Embryonic facial prominence (tissue), 1 donor: Measurements from ENCODE around the gene ZNF689.
A peak's percentile ranks its signal among the peaks of the same experiment; 100 is the strongest.
"Not testable (repeated sequence)": the region's sequence is repeated elsewhere in the genome, so short reads cannot be mapped to it uniquely, and the experiment has no call there.

Experiments used
- DNase-seq: peaks from one replicate; pipeline ENCODE4 v3.0.0-alpha.2; 2016; ENCODE audit errors: extremely low spot score

The ZNF689 gene

DNA sequence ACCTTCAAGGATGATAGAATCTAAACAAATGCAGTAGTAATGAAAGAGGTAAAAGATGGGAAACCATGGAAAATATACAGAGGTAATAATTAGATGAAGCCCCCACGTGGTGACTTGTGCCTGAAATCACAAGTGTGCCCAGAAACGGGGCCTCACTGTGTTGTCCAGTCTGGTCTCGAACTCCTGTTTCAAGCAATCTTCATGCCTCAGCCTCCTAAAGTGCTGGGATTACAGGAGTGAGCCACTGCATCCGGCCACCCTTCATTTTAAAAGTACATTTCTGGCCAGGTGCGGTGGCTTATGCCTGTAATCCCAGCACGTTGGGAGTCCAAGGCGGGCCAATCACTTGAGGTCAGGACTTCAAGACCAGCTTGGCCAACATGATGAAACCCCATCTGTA lies 26.4 kb upstream of the ZNF689 start:
- DNase-seq = no peak

DNA sequence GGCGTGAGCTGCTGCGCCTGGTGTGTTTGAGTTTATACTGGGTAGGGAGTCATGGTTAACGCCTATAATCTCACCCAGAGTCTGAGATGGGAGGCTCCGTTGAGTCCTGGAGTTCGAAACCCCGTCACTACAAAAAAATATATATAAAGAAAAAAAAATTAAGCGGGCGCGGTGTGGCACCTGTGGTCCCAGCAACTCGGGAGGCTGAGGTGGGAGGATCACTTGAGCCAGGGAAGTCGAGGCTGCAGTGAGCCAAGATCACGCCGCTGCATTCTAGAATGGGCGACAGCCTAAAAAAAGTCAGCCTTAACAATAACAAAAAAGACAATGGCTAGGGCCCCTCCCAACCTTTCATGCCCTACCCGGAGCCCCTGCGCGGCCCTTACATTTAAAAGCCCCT lies 23.3 kb upstream of the ZNF689 start:
- DNase-seq = no peak

DNA sequence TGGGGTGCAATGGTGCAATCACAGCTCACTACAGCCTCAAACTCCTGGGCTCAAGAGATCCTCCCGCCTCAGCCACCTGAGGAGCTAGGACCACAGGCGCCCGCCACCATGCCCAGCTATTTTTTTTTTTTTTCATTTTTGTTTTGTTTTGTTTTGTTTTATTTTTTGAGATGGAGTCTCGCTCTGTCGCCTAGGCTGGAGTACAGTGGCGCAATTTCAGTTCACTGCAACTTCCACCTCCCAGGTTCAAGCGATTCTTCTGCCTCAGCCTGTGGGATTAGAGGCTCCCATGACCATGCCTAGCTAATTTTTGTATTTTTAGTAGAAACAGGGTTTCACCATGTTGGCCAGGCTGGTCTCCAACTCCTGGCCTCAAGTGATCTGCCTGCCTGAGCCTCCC lies 22.3 kb upstream of the ZNF689 start:
- DNase-seq = not testable (repeated sequence)

DNA sequence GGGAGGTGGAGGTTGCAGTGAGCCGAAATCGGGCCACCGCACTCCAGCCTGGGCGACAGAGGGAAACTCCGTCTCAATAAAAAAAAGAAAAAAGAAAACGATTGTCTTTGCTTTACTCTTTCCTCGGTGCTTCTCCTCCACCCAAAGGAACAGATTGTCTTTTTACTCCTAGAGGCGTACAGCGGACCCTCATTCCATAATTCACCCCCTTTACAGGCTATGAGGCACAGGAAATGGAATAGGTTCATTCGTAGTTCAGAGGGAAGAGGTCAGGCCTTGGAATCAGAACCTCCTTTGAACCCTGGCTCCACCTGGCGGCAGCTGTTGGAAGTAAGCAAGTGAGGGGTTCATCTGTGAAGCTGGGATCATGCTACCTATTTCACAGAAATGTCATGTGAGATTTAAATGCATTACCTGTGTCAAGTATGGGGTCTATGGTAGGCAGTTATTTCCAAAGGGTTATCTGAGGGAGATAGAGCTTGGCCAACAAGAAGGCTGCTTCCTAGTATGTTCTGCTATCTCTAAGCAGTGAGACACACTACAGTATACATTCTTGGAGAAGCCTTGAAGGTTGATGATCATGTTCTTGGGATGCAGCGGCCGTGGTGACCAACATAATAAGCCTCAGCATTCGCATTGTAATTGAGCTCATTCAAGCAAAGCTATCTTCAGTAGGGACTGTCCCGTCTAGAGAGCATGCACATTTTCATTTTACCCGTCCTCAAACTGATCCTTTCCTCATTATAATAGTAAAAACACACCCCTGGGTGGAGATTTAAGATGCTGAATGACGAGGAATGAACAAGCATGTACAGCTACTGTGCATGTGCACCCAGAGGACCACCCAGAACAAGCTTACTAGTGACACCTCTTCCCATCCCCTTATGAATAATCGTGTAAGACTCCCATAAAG lies 18.7 kb upstream of the ZNF689 start:
- DNase-seq = peak; percentile 45

DNA sequence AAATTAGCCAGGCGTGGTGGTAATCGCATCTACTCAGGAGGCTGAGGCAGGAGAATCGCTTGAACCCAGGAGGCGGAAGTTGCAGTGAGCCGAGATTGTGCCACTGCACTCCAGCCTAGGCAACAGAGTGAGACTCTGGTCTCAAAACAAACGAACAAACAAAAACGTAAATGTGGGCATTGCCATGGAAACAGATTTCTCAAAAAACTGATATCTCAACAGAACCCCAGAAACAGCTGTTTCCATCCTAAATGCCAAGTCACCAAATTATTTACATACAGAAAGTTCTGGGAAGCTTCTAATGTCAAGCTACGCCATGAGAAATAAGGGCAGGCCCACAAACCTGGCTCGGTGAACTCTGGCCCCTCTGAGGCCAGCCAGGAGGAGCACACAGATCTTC lies 16.0 kb upstream of the ZNF689 start:
- DNase-seq = no peak

DNA sequence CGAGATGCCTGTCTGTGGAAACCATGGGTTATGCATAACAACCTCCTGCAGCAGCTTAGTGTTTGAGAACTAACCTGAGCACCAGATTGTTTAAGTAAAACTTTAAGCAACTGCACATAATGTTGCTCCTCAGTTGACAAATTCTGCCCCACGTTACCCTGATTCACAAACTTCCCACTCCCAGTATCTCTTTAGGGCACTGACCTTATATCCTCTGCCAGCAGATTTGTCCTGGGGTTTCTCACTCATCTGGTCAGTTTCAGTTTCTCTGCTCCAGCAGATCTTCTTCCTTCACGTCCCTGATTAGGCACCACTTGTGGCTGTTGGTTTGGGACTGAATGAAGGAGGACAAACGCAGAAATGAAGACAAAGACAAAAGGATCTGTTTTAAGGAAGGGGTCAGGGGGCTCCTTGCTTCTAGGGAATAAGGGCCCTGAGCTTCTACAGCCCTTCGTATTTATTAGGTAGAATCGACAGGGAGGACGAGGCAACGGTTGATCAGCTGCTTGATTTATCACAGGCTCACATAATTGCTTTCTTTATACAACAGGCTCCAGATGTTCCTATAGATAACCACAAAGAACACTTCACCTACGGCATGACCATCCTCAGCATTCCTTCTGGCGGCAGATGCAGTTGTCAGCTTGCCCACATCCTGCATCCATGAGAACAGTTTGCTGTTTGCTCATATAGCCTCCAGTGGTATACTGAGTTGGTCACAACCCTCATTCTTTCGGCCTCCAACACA lies 13.5 kb upstream of the ZNF689 start:
- DNase-seq = no peak

DNA sequence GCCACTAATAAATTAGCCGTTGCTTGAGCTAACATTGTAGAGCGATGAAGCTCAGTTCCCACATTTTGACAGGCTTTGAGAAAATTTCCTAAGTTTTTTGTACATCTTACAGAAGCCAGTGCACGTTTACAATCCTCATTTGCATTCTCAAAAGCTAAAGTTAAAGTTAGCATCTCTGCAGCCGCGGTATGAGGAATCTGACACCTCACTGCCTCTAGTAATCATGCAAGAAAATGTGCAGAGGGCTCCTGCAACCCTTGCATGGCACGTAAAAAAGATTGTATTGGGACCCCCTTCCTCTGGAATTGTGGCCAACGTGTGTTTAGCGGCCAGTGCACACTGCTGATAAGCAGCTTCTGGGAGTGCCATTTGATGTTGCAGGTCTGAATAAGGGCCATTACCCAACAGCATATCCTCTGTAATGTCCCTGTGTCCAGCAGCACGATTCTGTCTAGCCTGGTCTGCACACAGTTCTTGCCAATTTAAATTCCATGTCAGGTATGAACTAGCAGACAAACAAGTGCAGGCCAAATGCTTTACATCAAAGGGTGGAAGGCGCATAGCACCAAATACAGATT lies 12.4 kb upstream of the ZNF689 start:
- DNase-seq = no peak

DNA sequence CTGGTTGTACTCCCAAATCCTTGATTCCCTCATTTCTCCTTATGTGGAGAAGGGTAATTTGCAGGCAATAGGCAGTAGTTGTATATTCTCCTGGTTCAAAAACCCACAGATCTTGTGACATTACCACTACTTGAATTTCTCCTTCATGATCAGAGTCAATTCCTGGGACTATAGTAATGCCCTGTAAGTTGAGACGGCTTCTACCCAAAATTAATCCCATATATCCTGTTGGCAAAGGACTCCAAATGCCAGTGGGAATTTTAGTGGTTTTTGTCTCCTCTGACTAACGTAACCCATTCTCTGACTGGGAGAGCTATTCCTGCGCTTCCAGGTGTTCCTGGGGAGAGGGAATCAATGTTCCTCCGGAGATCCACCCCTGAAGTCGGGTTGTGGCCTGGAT lies 11.6 kb upstream of the ZNF689 start:
- DNase-seq = no peak

DNA sequence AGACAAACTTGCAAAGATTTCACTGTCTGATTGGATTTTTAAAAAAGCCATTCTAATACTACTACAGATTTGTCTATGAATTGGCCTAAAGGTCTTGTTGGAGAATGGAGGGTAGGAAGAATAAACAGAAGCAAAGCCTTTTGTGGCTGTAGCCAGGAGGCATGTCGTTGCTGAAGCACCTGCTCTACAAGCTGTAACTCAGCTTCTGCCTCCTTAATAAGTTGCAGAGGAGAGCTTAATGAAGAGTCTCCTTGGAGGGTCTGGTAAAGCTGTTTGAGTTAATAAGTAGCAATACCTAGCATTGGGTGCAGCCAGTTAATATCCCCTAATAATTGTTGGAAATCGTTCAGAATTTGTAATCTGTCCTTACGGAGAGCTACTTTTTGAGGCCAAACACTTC lies 10.0 kb upstream of the ZNF689 start:
- no peak for DNase-seq

DNA sequence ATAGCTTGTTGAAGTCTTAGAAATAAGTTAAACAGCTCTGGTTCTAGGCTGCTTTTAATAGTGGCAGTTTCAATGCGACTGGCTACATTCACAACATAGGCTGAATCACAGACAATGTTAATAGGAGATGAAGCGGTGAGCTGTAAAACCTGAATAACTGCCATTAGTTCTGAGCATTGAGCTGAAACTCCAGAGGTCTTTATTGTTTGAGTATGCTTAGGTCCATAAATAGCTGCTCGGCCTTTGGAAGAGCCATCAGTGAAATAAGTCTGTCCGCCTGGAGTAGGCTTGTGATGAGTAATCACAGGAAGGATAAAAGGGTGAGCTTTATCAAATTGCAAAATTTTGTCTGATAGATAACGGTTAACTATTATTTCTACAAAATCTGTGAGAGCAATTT lies 9.4 kb upstream of the ZNF689 start:
- no peak for DNase-seq

DNA sequence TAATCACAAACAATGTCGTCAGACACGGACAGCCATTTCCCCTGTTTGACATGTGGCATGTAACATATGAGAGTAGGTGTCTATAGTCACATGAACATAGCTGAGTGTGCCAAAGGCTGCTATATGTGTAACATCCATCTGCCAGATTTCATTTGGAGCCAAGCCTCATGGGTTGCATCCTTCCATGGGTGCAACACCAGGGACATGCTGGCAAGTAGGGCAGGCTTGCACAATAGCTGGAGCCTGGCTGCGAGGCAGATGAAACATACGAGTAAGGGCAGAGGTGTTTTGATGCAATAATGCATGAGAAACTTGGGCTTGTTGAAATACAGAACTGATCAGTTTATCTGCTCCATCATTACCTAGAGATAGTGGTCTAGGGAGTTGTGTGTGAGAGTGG lies 9.0 kb upstream of the ZNF689 start:
- DNase-seq = no peak

DNA sequence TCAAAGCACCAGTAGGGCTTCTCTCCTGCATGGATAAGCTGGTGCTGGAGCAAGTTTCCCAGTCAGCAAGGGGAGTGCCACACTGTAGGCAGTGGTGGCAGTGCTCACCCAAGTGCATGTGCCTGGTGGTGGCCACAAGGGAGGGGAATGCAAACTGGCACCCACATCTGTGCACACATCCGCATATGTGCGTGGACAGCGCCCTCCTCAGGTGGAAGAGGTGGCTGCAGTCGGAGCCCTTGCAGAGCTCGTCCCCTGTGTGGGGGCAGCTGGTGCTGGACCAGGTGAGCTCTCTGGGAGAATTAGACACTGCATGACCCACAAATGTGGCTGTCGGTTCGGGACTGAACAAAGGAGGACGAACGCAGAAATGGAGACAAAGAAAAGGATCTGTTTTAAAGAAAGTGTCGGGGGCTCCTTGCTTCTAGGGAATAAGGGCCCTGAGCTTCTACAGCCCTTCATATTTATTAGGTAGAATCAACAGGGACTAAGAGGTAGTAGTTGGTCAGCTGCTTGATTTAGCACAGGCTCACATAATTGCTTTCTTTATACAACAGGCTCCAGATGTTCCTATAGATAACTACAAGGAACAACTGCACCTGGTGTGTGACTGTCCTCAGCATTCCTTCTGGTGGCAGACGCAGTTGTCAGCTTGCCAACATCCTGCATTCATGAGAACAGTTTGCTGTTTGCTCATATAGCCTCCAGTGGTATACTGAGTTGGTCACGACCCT lies 5.3 kb upstream of the ZNF689 start:
- no peak for DNase-seq

DNA sequence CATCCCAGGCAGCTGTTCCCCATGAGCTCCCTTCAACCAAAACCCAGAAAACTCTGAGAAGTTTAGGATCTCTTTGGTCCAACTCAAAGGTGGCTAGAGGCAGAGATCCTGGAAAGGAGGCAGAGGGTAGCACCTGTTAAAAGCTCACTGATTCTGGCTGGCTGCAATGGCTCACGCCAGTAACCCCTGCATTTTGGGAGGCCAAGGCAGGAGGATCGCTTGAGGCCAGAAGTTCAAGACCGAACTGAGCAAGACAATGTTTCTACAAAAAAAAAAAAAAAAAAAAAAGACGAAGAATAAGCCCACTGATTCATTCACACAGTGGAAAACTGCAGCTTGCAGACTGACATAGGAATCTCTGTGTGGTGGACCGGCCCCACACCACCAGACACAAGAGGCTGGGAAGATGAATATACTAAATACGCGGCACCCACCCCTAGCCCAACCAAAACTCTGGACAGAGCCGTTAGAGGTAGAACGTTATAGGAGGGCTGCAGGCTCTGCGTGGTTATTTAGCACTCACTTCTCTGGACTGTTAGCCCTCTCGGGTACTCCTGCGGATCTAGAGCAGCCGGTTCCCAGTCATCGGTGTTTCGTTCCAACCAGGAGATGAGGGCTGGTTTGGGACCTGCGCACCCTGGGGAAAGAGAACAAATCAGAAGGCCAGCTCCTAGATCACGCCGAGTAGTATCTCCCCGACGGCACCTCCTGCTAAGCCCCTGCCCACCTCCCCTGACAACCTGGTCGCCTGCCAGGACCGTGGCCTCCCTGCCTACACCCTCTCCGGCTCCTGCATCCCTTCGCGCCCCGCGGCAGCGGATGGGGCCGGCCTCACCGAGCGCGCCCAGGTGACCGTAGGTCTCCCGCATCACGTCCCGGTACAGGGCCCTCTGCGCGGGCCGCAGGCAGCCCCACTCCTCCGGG lies 925 bp downstream of the ZNF689 start:
- no peak for DNase-seq

DNA sequence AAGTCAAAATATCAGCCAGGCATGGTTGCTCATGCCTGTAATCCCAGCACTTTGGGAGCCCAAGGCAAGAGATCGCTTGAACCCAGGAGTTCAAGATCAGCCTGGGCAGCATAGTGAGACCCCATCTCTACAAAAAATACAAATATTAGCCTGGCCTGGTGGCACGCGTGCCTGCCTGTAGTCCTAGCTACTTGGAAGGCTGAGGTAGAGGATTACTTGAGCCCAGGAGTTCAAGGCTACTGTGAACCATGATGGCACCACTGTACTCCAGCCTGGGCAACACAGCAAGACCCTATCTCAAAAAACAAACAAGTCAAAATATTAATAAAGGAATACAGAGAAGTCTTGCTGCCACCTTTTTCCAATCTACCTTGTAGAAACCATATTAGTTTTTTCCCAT lies 4.2 kb downstream of the ZNF689 start:
- DNase-seq = no peak

DNA sequence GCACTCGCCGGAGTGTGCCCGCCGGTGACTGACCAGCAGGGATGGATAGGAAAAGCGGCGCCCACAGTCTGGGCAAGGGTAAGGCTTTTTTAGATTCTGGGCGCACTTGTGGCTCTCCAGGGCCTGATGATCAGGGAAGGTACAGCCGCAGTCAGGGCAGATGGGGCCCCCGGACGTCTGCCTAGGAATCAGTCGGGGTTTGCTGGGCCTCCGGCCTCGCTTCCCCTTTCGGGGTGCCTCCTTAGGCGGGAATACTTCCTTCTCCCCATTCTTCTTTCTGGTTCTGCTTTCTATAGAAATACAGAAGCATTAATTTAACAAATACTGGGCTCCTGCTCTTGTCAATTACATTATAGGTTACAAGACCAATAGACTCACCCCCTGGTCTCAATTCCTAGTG lies 5.0 kb downstream of the ZNF689 start:
- no peak for DNase-seq

DNA sequence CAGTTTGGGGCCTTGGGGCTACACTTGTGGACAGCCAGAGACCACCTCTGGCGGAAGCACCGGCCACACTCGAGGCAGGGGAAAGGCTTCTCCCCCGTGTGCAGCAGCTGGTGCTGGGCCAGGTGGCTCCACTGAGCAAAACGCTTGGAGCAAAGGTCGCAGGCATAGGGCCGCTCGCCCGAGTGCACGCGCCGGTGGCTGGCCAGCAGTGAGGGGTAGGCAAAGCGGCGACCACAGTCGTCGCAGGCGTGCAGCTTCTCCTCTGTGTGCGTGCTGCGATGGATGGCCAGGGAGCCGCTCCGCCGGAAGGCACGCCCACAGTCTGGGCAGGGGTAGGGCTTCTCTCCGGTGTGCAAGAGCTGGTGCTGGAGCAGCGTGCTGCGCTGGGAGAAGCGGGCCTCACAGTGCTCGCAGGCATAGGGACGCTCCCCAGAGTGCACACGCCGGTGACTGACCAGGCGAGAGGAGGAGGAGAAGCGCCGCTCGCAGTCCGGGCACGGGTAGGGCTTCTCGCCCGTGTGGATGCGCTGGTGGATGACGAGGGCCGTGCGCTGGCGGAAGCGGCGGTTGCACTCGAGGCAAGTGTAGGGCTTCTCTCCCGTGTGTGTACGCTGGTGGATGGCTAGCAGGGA lies 5.8 kb downstream of the ZNF689 start:
- no peak for DNase-seq

DNA sequence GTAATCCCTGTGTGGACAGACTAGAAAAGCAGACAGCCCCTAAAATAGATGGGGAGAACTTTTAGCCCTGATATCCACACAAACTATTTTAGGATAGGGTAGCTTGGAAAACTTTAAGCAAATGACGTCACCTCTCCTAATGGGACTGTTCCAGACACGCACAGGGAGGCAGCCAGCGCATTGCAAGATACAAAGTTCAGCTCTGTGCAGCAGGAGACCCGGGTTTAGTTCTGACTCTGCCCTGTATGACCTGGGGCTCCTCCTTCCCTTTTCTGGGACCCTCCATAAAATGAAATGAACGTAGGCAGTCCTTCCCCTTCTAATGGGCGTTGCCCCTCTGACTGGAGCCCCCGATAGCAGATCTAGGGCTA lies 6.3 kb downstream of the ZNF689 start:
- DNase-seq = no peak

DNA sequence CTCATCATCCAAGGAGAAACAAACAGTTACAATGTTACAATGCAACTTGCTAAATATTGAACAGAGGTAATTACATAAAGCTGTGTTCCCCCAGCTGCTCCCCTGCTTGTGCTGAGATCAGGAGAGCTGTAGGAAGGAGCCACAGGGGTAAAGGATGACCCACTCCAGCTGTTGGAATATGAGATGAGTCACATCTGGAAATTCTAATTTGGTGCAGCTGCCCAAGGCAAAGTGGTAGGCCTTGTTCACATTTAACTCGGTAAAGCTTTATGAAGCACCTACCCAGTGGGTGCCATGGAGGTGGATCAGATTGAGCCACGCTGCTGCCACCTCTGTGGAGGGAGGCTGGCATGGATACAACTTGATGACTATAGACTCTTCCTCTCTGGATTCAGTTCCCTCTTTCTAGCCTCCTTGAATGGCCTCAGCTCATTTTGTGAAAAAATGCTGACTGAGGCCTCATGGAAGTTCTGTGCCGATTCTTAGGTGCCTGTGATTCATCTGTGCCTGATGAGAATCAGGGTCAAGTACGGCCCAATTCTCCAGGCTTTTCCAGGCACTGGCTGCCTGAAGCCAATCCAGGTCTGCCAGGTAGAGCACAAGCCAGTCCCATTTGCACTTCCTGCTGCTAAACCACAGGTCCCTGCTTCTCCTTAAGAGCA lies 7.4 kb downstream of the ZNF689 start:
- DNase-seq = no peak

DNA sequence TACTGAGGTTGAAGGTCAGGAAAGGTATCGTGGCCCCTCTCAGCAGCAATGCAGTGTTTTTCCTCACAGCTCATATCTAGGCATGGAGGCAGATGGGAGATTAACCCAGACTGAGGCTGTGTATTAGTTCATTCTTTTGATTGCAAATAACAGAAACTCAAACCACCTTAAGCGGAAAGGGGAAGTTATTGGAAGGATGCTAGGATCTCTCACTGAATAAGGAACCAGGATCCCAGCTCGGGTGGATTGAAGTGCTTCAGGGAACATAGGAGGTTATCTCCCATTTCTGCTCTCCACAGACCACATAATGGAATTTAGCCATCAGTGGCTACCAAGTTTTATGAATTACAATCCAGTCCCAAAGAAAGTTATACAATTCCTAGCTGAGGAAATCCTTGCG lies 8.2 kb downstream of the ZNF689 start:
- DNase-seq = no peak

DNA sequence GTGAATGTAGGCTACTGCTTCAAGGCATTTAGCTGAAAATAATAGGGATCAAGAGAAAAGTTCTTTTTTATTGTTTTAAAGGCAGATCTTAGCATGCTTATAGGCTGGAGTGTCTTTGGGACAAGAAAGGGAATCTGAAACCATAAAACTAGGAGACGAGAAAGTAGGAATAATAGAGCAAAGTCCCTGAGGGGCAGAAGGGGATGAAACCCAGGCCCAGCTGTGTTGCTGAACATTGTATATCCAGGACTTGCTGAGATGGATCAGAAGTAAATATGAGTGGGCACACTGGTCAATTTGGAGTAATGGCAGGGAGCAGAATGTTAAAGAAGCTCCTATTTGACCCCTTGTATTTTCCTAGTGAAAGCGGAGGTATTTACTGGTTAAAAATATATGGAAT lies 9.3 kb downstream of the ZNF689 start:
- DNase-seq = no peak
